GM23338 (cell line): Measurements from ENCODE around the gene RBM44. TPM values are rescaled to one million over a fixed set of nuclear protein-coding genes. Genes with fewer than 3 reads are reported as not detected.
A peak's percentile ranks its signal among the peaks of the same experiment; 100 is the strongest.

Source experiments
- ATAC-seq: fragments of 200-7000 bp; cut with Tn5 transposase; 3 replicates; pipeline ENCODE4 v1.9.1; 2020
- DNase-seq: peaks from one replicate; pipeline ENCODE4 v3.0.0-alpha.2; 2015; ENCODE audit warnings: low spot score
- H2AFZ ChIP-seq: fragments of 200-600 bp; sonication (generic); 2 replicates; pipeline ENCODE4 v1.8.0; 2016; ENCODE audit warnings: antibody characterized with exemption, mild to moderate bottlenecking, moderate library complexity
- H3F3A ChIP-seq: fragments of 200-600 bp; sonication (generic); replicated peaks from 2 replicates; pipeline ENCODE4 v1.8.0; 2017; ENCODE audit warnings: antibody characterized with exemption, mixed run types, low read depth
- H3K27ac ChIP-seq: fragments of 200-600 bp; sonication (generic); 2 replicates; pipeline ENCODE4 v1.6.1; 2016; ENCODE audit warnings: low read depth
- H3K27me3 ChIP-seq: fragments of 200-600 bp; sonication (generic); 2 replicates; pipeline ENCODE4 v1.8.0; 2016; ENCODE audit warnings: mild to moderate bottlenecking, mixed run types, moderate library complexity; ENCODE audit not compliant: insufficient read depth
- H3K36me3 ChIP-seq: fragments of 200-600 bp; sonication (generic); 2 replicates; pipeline ENCODE4 v1.8.0; 2016; ENCODE audit warnings: mild to moderate bottlenecking; ENCODE audit not compliant: insufficient read depth
- H3K4me1 ChIP-seq: fragments of 200-600 bp; sonication (generic); 2 replicates; pipeline ENCODE4 v1.8.0; 2016; ENCODE audit warnings: mild to moderate bottlenecking, moderate library complexity; ENCODE audit not compliant: insufficient read depth
- H3K4me2 ChIP-seq: fragments of 200-600 bp; sonication (generic); 2 replicates; pipeline ENCODE4 v1.7.1; 2017; ENCODE audit warnings: mixed run types
- H3K4me3 ChIP-seq: fragments of 200-600 bp; sonication (generic); 2 replicates; pipeline ENCODE4 v1.6.1; 2016; ENCODE audit warnings: mixed run types
- H3K79me2 ChIP-seq: fragments of 200-600 bp; sonication (generic); replicated peaks from 2 replicates; pipeline ENCODE4 v1.8.0; 2017; ENCODE audit warnings: mild to moderate bottlenecking; ENCODE audit not compliant: insufficient read depth
- H3K9me2 ChIP-seq: fragments of 200-600 bp; sonication (generic); 2 replicates; pipeline ENCODE4 v1.8.0; 2017; ENCODE audit not compliant: insufficient read depth
- H4K20me1 ChIP-seq: fragments of 200-600 bp; sonication (generic); replicated peaks from 2 replicates; pipeline ENCODE4 v1.8.0; 2017; ENCODE audit warnings: mild to moderate bottlenecking; ENCODE audit not compliant: insufficient read depth
- H3K27ac Mint-ChIP-seq: 2 replicates; pipeline ENCODE4 v1.8.0; 2020; ENCODE audit warnings: inconsistent platforms, mild to moderate bottlenecking, moderate library complexity, mixed read lengths
- H3K27me3 Mint-ChIP-seq: 3 replicates; pipeline ENCODE4 v1.8.0; 2022; ENCODE audit warnings: low read depth, mild to moderate bottlenecking, moderate library complexity, mixed read lengths, inconsistent platforms; ENCODE audit not compliant: insufficient read depth, poor library complexity
- H3K36me3 Mint-ChIP-seq: 3 replicates; pipeline ENCODE4 v1.8.0; 2021; ENCODE audit warnings: low read depth, mild to moderate bottlenecking, inconsistent platforms, moderate library complexity, mixed read lengths
- H3K4me1 Mint-ChIP-seq: 3 replicates; pipeline ENCODE4 v1.8.0; 2020; ENCODE audit warnings: mild to moderate bottlenecking, inconsistent platforms, mixed read lengths
- H3K4me3 Mint-ChIP-seq: 3 replicates; pipeline ENCODE4 v1.8.0; 2021; ENCODE audit warnings: moderate library complexity, mild to moderate bottlenecking, inconsistent platforms, mixed read lengths
- H3K9me3 Mint-ChIP-seq: 3 replicates; pipeline ENCODE4 v1.8.0; 2020; ENCODE audit warnings: moderate library complexity, mild to moderate bottlenecking, inconsistent platforms, mixed read lengths
- EZH2 ChIP-seq: fragments of 200-600 bp; sonication (generic); IDR thresholded peaks from one replicate; pipeline ENCODE4 v1.8.0; 2017; ENCODE audit warnings: antibody characterized with exemption, mild to moderate bottlenecking, low read depth; ENCODE audit not compliant: unreplicated experiment
- POLR2AphosphoS5 ChIP-seq: IDR thresholded peaks from 2 replicates; pipeline ENCODE4 v1.6.1; 2016; ENCODE audit warnings: antibody characterized with exemption, low read depth
- ZNF462 ChIP-seq: fragments of 250-450 bp; sonication (Bioruptor Pico); IDR thresholded peaks from 2 replicates; pipeline ENCODE4 v1.5.0; 2020; ENCODE audit warnings: mild to moderate bottlenecking, moderate library complexity
- polyA plus RNA-seq: library from polyadenylated mRNA; unstranded; fragments of >200 nt; fragmentation: Nextera tagmentation; extraction: Ambion mirVana; gene quantifications from 2 replicates; pipeline ENCODE4 v1.2.1, GENCODE V29; 2016
- total RNA-seq: library from RNA; depleted of rRNA; stranded (reverse); fragments of >200 nt; shearing (Covaris generic); gene quantifications from 2 replicates; pipeline ENCODE4 v1.2.3, GENCODE V29; 2014

The RBM44 gene
- total and polyA plus RNA-seq, 2 experiments from 2014 or later, result 0.29 to 0.87 TPM

GRCh38 chr2:237859533-237860272 lies 61.1 kb downstream of the RBM44 start, which contains the start of gene RAMP1:
TSS of gene RAMP1 (plus strand) at chr2:237859623. CDS start at chr2:237859676, 53 bp downstream.
- peaks cover 33% of the 10 kb centered on the region for H3K27me3 ChIP-seq
- DNase-seq, result peak; percentile 60
- no peaks in the 10 kb centered on the region for H3K79me2 ChIP-seq
- Mint-ChIP-seq H3K36me3 (no peaks in the 10 kb centered on the region), H3K27ac (no peak within 1 kb of the TSS), H3K4me3 (peak within 1 kb of the TSS; percentile 76), H3K4me1 (peaks cover 25% of the 10 kb centered on the region), H3K27me3 (peaks cover 32% of the 10 kb centered on the region), H3K9me3 (no peaks in the 10 kb centered on the region)
- peak within 1 kb of the TSS; percentile 60 for H3K4me3 ChIP-seq
- peak; percentile 42 for ATAC-seq
- no peaks in the 10 kb centered on the region for H3K36me3 ChIP-seq
- H3K27ac ChIP-seq, result no peak within 1 kb of the TSS
- H3K4me1 ChIP-seq, result 0 out of 2 replicates have a peak, but pooled peaks cover 4% of the 10 kb centered on the region
- peaks cover 6% of the 10 kb centered on the region; the same call in 1 of the 2 replicates for H3F3A ChIP-seq
- no peaks in the 10 kb centered on the region for H3K9me2 ChIP-seq
- no peaks in the 10 kb centered on the region for H4K20me1 ChIP-seq
- 0 out of 2 replicates have a peak, but pooled peaks have one; percentile 24 for TF ChIP-seq POLR2AphosphoS5
- TF ChIP-seq ZNF462 (CRISPR knock-in tag), result no peak
- TF ChIP-seq EZH2, result peak; percentile 38
- peak within 1 kb of the TSS; percentile 83 for H3K4me2 ChIP-seq
- peak within 1 kb of the TSS; percentile 98 for H2AFZ ChIP-seq
